Keratinocyte (primary cell): Measurements from ENCODE around the gene KIAA0040. TPM values are rescaled to one million over a fixed set of nuclear protein-coding genes. Genes with fewer than 3 reads are reported as not detected.

Source experiments
- DNase-seq: peaks from one replicate; pipeline ENCODE4 v3.0.0-alpha.2; 2011; ENCODE audit warnings: low read depth, missing footprints, low spot score
- FAIRE-seq: peaks from 2 replicates; lab custom pipeline; 2011; peaks lifted over from hg19 to GRCh38; lab: Jason Lieb, UNC
- H2AFZ ChIP-seq: 2 replicates; pipeline ENCODE4 v1.6.0; 2012; ENCODE audit warnings: low read length, control low read depth, inconsistent platforms; ENCODE audit not compliant: control insufficient read depth
- H3K27ac ChIP-seq: 2 replicates; pipeline ENCODE4 v1.5.1; 2011; ENCODE audit warnings: low read length; ENCODE audit not compliant: control insufficient read depth, insufficient read depth
- H3K27me3 ChIP-seq: 3 replicates; pipeline ENCODE4 v1.6.0; 2011; ENCODE audit warnings: low read length; ENCODE audit not compliant: control insufficient read depth, insufficient read depth; ENCODE audit errors: extremely low read depth
- H3K36me3 ChIP-seq, 2 experiments: 2 replicates in 1 of 2; 3 replicates in 1 of 2; pipeline ENCODE4 v1.5.1; 2011; ENCODE audit warnings: low read length in 2 of 2, mild to moderate bottlenecking in 1 of 2; ENCODE audit not compliant: control insufficient read depth in 2 of 2, insufficient read depth in 2 of 2; ENCODE audit errors: extremely low read depth in 1 of 2
- H3K4me1 ChIP-seq: 3 replicates; pipeline ENCODE4 v1.5.1; 2011; ENCODE audit warnings: low read length; ENCODE audit not compliant: control insufficient read depth, insufficient read depth; ENCODE audit errors: extremely low read depth
- H3K4me2 ChIP-seq: 3 replicates; pipeline ENCODE4 v1.6.0; 2011; ENCODE audit warnings: low read depth, low read length; ENCODE audit not compliant: control insufficient read depth, insufficient read depth; ENCODE audit errors: extremely low read depth
- H3K4me3 ChIP-seq, 3 experiments: fragments of 200-600 bp in 1 of 3; sonication (generic) in 1 of 3; 2 replicates in 2 of 3; 3 replicates in 1 of 3; pipeline ENCODE4 v1.5.1; 2011 to 2016; ENCODE audit warnings: low read length in 3 of 3, mild to moderate bottlenecking in 3 of 3, control low read depth in 2 of 3, inconsistent platforms in 1 of 3, low read depth in 1 of 3, mixed read lengths in 1 of 3, mixed run types in 1 of 3, moderate library complexity in 1 of 3; ENCODE audit not compliant: control insufficient read depth in 2 of 3, insufficient read depth in 2 of 3; ENCODE audit errors: extremely low read depth in 1 of 3
- H3K79me2 ChIP-seq: 2 replicates; pipeline ENCODE4 v1.6.0; 2012; ENCODE audit warnings: low read length; ENCODE audit not compliant: control insufficient read depth, insufficient read depth
- H3K9ac ChIP-seq: 3 replicates; pipeline ENCODE4 v1.6.0; 2011; ENCODE audit warnings: low read length; ENCODE audit not compliant: control insufficient read depth, insufficient read depth; ENCODE audit errors: extremely low read depth
- H3K9me1 ChIP-seq: 3 replicates; pipeline ENCODE4 v1.6.0; 2011; ENCODE audit warnings: low read length; ENCODE audit not compliant: control insufficient read depth, insufficient read depth; ENCODE audit errors: extremely low read depth
- H3K9me3 ChIP-seq: 2 replicates; pipeline ENCODE4 v1.5.1; 2012; ENCODE audit warnings: low read depth, low read length; ENCODE audit not compliant: control insufficient read depth
- H4K20me1 ChIP-seq: 3 replicates; pipeline ENCODE4 v1.6.0; 2011; ENCODE audit warnings: low read length; ENCODE audit not compliant: control insufficient read depth, insufficient read depth; ENCODE audit errors: extremely low read depth
- EZH2 ChIP-seq: IDR thresholded peaks from one replicate; pipeline ENCODE4 v1.6.1; 2012; ENCODE audit warnings: inconsistent platforms, mild to moderate bottlenecking, low read length, moderate library complexity
- dilution Hi-C: fragments of 300-500 bp; cut with MboI; formaldehyde crosslinking; loops from one replicate; pipeline ENCODE4 v1.7.0; 2020; ENCODE audit warnings: low sequenced_read_pairs; ENCODE audit not compliant: extremely low pct_ligation_motif_present
- polyA plus RNA-seq, 5 experiments: library from polyadenylated mRNA; depleted of rRNA in 3 of 5; stranded (reverse) in 3 of 5; stranded (forward) in 1 of 5; unstranded in 1 of 5; fragments of >200 nt; gene quantifications; 1 replicate in 1 of 5; 2 replicates in 3 of 5; 3 replicates in 1 of 5; pipeline versions ENCODE4 v1.2.1 to v1.2.3, GENCODE V29; 2011 to 2012; ENCODE audit warnings: missing spikeins in 2 of 5, low read depth in 1 of 5, low replicate concordance in 1 of 5
- TF ChIP-seq, protein P1 (sequence below), 3 experiments: IDR thresholded peaks in 1 of 3; conservative IDR thresholded peaks in 1 of 3; optimal IDR thresholded peaks in 1 of 3; 2 replicates in 2 of 3; 3 replicates in 1 of 3; pipeline versions ENCODE3 to v1.5.1; 2011; ENCODE audit warnings: low read length in 3 of 3, mild to moderate bottlenecking in 3 of 3, moderate library complexity in 2 of 3, control low read depth in 1 of 3, inconsistent platforms in 1 of 3; ENCODE audit not compliant: insufficient read depth in 2 of 3; ENCODE audit errors: extremely low read depth in 1 of 3

KIAA0040 gene
- polyA plus RNA-seq, 1 donor (not counting 4 experiments of a cell fraction or from before 2014, with no cell fraction given): 57.9 TPM

DNA sequence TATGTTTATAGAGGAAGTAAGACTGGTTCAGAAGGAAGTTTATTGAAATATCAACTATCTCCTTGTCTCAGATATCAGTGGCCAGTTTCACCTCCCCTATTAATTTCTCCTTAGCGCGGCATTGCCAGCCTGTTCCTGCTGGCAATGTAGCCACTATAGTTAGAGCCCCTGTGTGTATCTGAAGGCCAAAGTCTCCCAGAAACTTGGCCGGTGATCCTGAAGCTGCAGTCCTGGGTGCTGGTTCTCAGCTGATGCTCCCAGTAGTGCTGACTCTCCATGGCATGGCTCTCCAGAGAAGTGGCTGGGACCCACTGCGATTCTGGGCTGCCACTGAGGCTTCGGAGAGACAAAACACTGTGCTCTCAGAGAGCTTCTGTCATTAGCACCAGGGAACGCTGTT lies 65.0 kb downstream of the KIAA0040 start:
- dilution Hi-C loops: no loop called here
- H3K4me2 ChIP-seq: no peak overlapping the region
- no peaks in the 10 kb centered on the region for H4K20me1 ChIP-seq
- H3K9me3 ChIP-seq: no peaks in the 10 kb centered on the region
- H3K27me3 ChIP-seq: no peaks in the 10 kb centered on the region
- no peaks in the 10 kb centered on the region for H3K79me2 ChIP-seq
- H3K4me3 ChIP-seq: no peak overlapping the region
- no peaks in the 10 kb centered on the region for H3K36me3 ChIP-seq
- FAIRE-seq (no peak), DNase-seq (no peak)
- peaks cover 11% of the 10 kb centered on the region for H3K4me1 ChIP-seq
- H3K27ac ChIP-seq: no peak overlapping the region
- no peak overlapping the region for H3K9ac ChIP-seq
- no peak overlapping the region for H2AFZ ChIP-seq
- TF ChIP-seq, protein P1, sequence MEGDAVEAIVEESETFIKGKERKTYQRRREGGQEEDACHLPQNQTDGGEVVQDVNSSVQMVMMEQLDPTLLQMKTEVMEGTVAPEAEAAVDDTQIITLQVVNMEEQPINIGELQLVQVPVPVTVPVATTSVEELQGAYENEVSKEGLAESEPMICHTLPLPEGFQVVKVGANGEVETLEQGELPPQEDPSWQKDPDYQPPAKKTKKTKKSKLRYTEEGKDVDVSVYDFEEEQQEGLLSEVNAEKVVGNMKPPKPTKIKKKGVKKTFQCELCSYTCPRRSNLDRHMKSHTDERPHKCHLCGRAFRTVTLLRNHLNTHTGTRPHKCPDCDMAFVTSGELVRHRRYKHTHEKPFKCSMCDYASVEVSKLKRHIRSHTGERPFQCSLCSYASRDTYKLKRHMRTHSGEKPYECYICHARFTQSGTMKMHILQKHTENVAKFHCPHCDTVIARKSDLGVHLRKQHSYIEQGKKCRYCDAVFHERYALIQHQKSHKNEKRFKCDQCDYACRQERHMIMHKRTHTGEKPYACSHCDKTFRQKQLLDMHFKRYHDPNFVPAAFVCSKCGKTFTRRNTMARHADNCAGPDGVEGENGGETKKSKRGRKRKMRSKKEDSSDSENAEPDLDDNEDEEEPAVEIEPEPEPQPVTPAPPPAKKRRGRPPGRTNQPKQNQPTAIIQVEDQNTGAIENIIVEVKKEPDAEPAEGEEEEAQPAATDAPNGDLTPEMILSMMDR (optimal IDR thresholded peaks at IDR 0.05 in 1 of 3, IDR thresholded peaks at IDR 0.05 in 1 of 3, conservative IDR thresholded peaks at IDR 0.05 in 1 of 3; ENCODE audit: extremely low read depth in 1 of 3, insufficient read depth in 2 of 3, low read length in 3 of 3): no peak
- no peak for TF ChIP-seq EZH2
- H3K9me1 ChIP-seq: no peaks in the 10 kb centered on the region

DNA sequence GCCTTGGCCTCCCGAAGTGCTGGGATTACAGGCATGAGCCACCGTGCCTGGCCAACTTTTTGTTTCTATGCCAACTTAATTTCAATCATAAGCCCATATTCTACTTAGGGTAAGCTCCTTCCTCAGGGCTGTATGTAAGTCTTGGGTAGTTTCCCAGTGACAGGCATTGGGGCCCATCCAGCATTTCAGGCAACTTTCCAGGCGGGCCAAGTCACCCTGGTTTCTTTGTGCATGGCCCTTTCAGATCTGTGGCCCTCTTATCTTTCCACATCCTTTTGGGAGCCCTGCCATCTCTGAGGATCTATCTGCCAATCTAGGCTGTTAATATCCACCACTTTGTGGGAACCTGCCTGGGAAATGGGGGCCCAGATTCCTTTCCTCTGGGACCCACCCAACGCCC lies 66.2 kb downstream of the KIAA0040 start:
- no peaks in the 10 kb centered on the region for H3K9me1 ChIP-seq
- DNase-seq: no peak
- H3K9ac ChIP-seq: no peak overlapping the region
- FAIRE-seq: no peak
- H3K36me3 ChIP-seq: no peaks in the 10 kb centered on the region
- no peak overlapping the region for H2AFZ ChIP-seq
- no peak overlapping the region for H3K27ac ChIP-seq
- no peaks in the 10 kb centered on the region for H4K20me1 ChIP-seq
- no peaks in the 10 kb centered on the region for H3K79me2 ChIP-seq
- no peaks in the 10 kb centered on the region for H3K27me3 ChIP-seq
- H3K4me2 ChIP-seq: no peak overlapping the region
- no peak overlapping the region for H3K4me3 ChIP-seq
- peaks cover 8% of the 10 kb centered on the region for H3K4me1 ChIP-seq
- no peaks in the 10 kb centered on the region for H3K9me3 ChIP-seq
- dilution Hi-C loops: no loop called here
- TF ChIP-seq, protein P1 (optimal IDR thresholded peaks at IDR 0.05 in 1 of 3, IDR thresholded peaks at IDR 0.05 in 1 of 3, conservative IDR thresholded peaks at IDR 0.05 in 1 of 3; ENCODE audit: extremely low read depth in 1 of 3, insufficient read depth in 2 of 3, low read length in 3 of 3): no peak
- TF ChIP-seq EZH2: no peak
